H1 (cell line): ENCODE measurements around the gene FAM181B. TPM values are rescaled to one million over a fixed set of nuclear protein-coding genes. Genes with fewer than 3 reads are reported as not detected.

Source experiments
- CTCF ChIA-PET: fragments of 300-600 bp; sonication (Branson Sonifier 250); formaldehyde crosslinking; loops from one replicate; lab custom pipeline; 2021; ENCODE audit not compliant: partially characterized antibody; lab: Charles Lee
- POLR2A ChIA-PET: fragments of 300-600 bp; sonication (Branson Sonifier 250); formaldehyde crosslinking; loops from one replicate; lab custom pipeline; 2021; ENCODE audit warnings: inconsistent platforms; ENCODE audit not compliant: partially characterized antibody; lab: Charles Lee
- DNase-seq, 2 experiments: peaks; one replicate each; pipeline versions ENCODE4 v3.0.0 to v3.0.0-alpha.2; 2010 to 2022; ENCODE audit warnings: low spot score in 2 of 2, low read depth in 1 of 2, mixed read lengths in 1 of 2
- FAIRE-seq: peaks from 2 replicates; lab custom pipeline; 2011; peaks lifted over from hg19 to GRCh38; lab: Jason Lieb, UNC
- H2AFZ ChIP-seq: 2 replicates; pipeline ENCODE4 v1.8.1; 2012; ENCODE audit warnings: low read length, inconsistent platforms
- H2AK5ac ChIP-seq: 2 replicates; pipeline ENCODE4 v1.6.1; 2013; ENCODE audit warnings: low read depth, low read length
- H2BK120ac ChIP-seq: replicated peaks from 2 replicates; pipeline ENCODE3; 2013; ENCODE audit warnings: low read depth, low read length, inconsistent platforms
- H2BK12ac ChIP-seq: 2 replicates; pipeline ENCODE4 v1.6.1; 2013; ENCODE audit warnings: low read depth, low read length
- H2BK15ac ChIP-seq: 2 replicates; pipeline ENCODE4 v1.6.1; 2013; ENCODE audit warnings: low read length
- H2BK20ac ChIP-seq: 2 replicates; pipeline ENCODE4 v1.6.1; 2013; ENCODE audit warnings: low read length
- H2BK5ac ChIP-seq: 2 replicates; pipeline ENCODE4 v1.6.1; 2013; ENCODE audit warnings: low read depth, low read length
- H3K14ac ChIP-seq: 2 replicates; pipeline ENCODE4 v1.6.1; 2013; ENCODE audit warnings: inconsistent platforms; ENCODE audit not compliant: insufficient read length
- H3K18ac ChIP-seq: 2 replicates; pipeline ENCODE4 v1.6.1; 2013; ENCODE audit warnings: low read length; ENCODE audit errors: extremely low read depth
- H3K23ac ChIP-seq: 2 replicates; pipeline ENCODE4 v1.6.1; 2013; ENCODE audit warnings: inconsistent platforms; ENCODE audit not compliant: insufficient read length
- H3K23me2 ChIP-seq: 2 replicates; pipeline ENCODE4 v1.6.1; 2013; ENCODE audit warnings: low read depth, low read length
- H3K27ac ChIP-seq: 2 replicates; pipeline ENCODE4 v1.6.1; 2011; ENCODE audit warnings: low read depth, low read length, inconsistent platforms
- H3K27me3 ChIP-seq, 4 experiments: replicated peaks in 1 of 4; 1 replicate in 1 of 4; 2 replicates in 3 of 4; pipeline versions ENCODE4 v1.6.1 to v1.8.1; 2011 to 2013; ENCODE audit warnings: low read length in 3 of 4, mild to moderate bottlenecking in 3 of 4, inconsistent platforms in 2 of 4, mixed read lengths in 2 of 4, moderate library complexity in 1 of 4; ENCODE audit not compliant: control insufficient read depth in 3 of 4, insufficient read depth in 3 of 4; ENCODE audit errors: extremely low read depth in 1 of 4
- H3K36me3 ChIP-seq, 4 experiments: 2 replicates each; pipeline versions ENCODE4 v1.6.1 to v1.8.1; 2011 to 2013; ENCODE audit warnings: mild to moderate bottlenecking in 4 of 4, low read length in 3 of 4, moderate library complexity in 2 of 4, control low read depth in 1 of 4, inconsistent platforms in 1 of 4; ENCODE audit not compliant: insufficient read depth in 4 of 4, control insufficient read depth in 2 of 4
- H3K4ac ChIP-seq: replicated peaks from 2 replicates; pipeline ENCODE3; 2013; ENCODE audit warnings: low read length, low read depth, mixed read lengths, inconsistent platforms; ENCODE audit not compliant: insufficient read length
- H3K4me1 ChIP-seq, 4 experiments: replicated peaks in 1 of 4; 1 replicate in 1 of 4; 2 replicates in 3 of 4; pipeline versions ENCODE4 v1.6.1 to v1.8.1; 2011 to 2013; ENCODE audit warnings: low read length in 3 of 4, inconsistent platforms in 2 of 4, mixed read lengths in 1 of 4; ENCODE audit not compliant: insufficient read depth in 4 of 4, control insufficient read depth in 3 of 4
- H3K4me2 ChIP-seq, 2 experiments: 2 replicates each; pipeline versions ENCODE4 v1.6.1 to v1.8.1; 2011 to 2013; ENCODE audit warnings: low read depth in 2 of 2, low read length in 2 of 2, control low read depth in 1 of 2, inconsistent platforms in 1 of 2, mild to moderate bottlenecking in 1 of 2; ENCODE audit not compliant: insufficient read depth in 1 of 2
- H3K4me3 ChIP-seq, 4 experiments: fragments of 200-600, 300-600 bp in 1 of 4; sonication (generic), shearing (Covaris generic), sonication (Bioruptor Twin) in 1 of 4; 2 replicates each; pipeline versions ENCODE4 v1.5.1 to v1.8.1; 2011 to 2016; ENCODE audit warnings: low read length in 4 of 4, low read depth in 3 of 4, control low read depth in 2 of 4, inconsistent platforms in 2 of 4, mild to moderate bottlenecking in 2 of 4, mixed read lengths in 1 of 4, moderate library complexity in 1 of 4; ENCODE audit not compliant: insufficient read depth in 2 of 4; ENCODE audit errors: extremely low read depth in 1 of 4
- H3K56ac ChIP-seq: replicated peaks from 2 replicates; pipeline ENCODE3; 2013; ENCODE audit warnings: low read depth, mild to moderate bottlenecking, mixed read lengths, low read length, inconsistent platforms; ENCODE audit not compliant: insufficient read length
- H3K79me1 ChIP-seq: 2 replicates; pipeline ENCODE4 v1.6.1; 2013; ENCODE audit warnings: low read depth, low read length, control low read depth
- H3K79me2 ChIP-seq, 2 experiments: 2 replicates each; pipeline versions ENCODE4 v1.6.1 to v1.8.1; 2012 to 2013; ENCODE audit warnings: low read length in 2 of 2, mild to moderate bottlenecking in 2 of 2, inconsistent platforms in 1 of 2; ENCODE audit not compliant: insufficient read depth in 2 of 2, control insufficient read depth in 1 of 2
- H3K9ac ChIP-seq, 4 experiments: replicated peaks in 1 of 4; 1 replicate in 1 of 4; 2 replicates in 3 of 4; pipeline versions ENCODE4 v1.6.1 to v1.8.1; 2011 to 2013; ENCODE audit warnings: low read depth in 3 of 4, low read length in 3 of 4, control low read depth in 2 of 4, mild to moderate bottlenecking in 2 of 4, moderate library complexity in 2 of 4, inconsistent platforms in 1 of 4; ENCODE audit errors: extremely low read depth in 1 of 4
- H3K9me3 ChIP-seq, 2 experiments: 2 replicates each; pipeline versions ENCODE4 v1.6.1 to v1.8.1; 2012 to 2013; ENCODE audit warnings: mild to moderate bottlenecking in 2 of 2, moderate library complexity in 2 of 2, control low read depth in 1 of 2, inconsistent platforms in 1 of 2, low read depth in 1 of 2, low read length in 1 of 2, mixed read lengths in 1 of 2; ENCODE audit not compliant: insufficient read depth in 2 of 2
- H4K20me1 ChIP-seq, 2 experiments: replicated peaks in 1 of 2; 2 replicates each; pipeline versions ENCODE3 to v1.8.1; 2011 to 2013; ENCODE audit warnings: inconsistent platforms in 2 of 2, low read length in 2 of 2, mild to moderate bottlenecking in 1 of 2; ENCODE audit not compliant: insufficient read depth in 2 of 2, control insufficient read depth in 1 of 2
- H4K5ac ChIP-seq: 2 replicates; pipeline ENCODE4 v1.6.1; 2013; ENCODE audit warnings: low read length, low read depth, mixed read lengths, inconsistent platforms; ENCODE audit not compliant: insufficient read length
- H4K8ac ChIP-seq: 2 replicates; pipeline ENCODE4 v1.8.0; 2013; ENCODE audit warnings: mild to moderate bottlenecking, moderate library complexity, low read length, inconsistent platforms; ENCODE audit not compliant: insufficient read depth; ENCODE audit errors: extremely low read depth
- H4K91ac ChIP-seq: replicated peaks from 2 replicates; pipeline ENCODE3; 2013; ENCODE audit warnings: low read length, mixed read lengths, inconsistent platforms; ENCODE audit not compliant: insufficient read length
- CHD1 ChIP-seq: IDR thresholded peaks from 2 replicates; pipeline ENCODE4 v1.6.1; 2012; ENCODE audit warnings: low read depth, low read length, improper control_type of control experiment
- EZH2 ChIP-seq: fragments of 200-600 bp; sonication (generic); IDR thresholded peaks from 2 replicates; pipeline ENCODE4 v1.7.1; 2012; ENCODE audit warnings: low read depth, mild to moderate bottlenecking, moderate library complexity, low read length, inconsistent platforms; ENCODE audit not compliant: severe bottlenecking
- FOSL1 ChIP-seq: IDR thresholded peaks from 2 replicates; pipeline ENCODE4 v1.6.1; 2011; ENCODE audit warnings: mild to moderate bottlenecking, low read depth, low read length, moderate library complexity; ENCODE audit not compliant: insufficient read depth
- GTF2F1 ChIP-seq: IDR thresholded peaks from 2 replicates; pipeline ENCODE4 v1.6.1; 2012; ENCODE audit warnings: low read depth, low read length, improper control_type of control experiment, borderline replicate concordance
- HDAC6 ChIP-seq: IDR thresholded peaks from one replicate; pipeline ENCODE4 v1.7.1; 2012; ENCODE audit warnings: low read depth, mild to moderate bottlenecking, inconsistent platforms, low read length, moderate library complexity
- KDM4A ChIP-seq: IDR thresholded peaks from one replicate; pipeline ENCODE4 v1.7.1; 2012; ENCODE audit warnings: low read depth, mild to moderate bottlenecking, moderate library complexity, low read length, inconsistent platforms; ENCODE audit not compliant: severe bottlenecking
- NANOG ChIP-seq: IDR thresholded peaks from 2 replicates; pipeline ENCODE4 v1.6.1; 2011; ENCODE audit warnings: low read length, low read depth, mild to moderate bottlenecking, inconsistent platforms; ENCODE audit not compliant: insufficient read depth, poor library complexity, severe bottlenecking
- POLR2A ChIP-seq, 2 experiments: IDR thresholded peaks; 1 replicate in 1 of 2; 2 replicates in 1 of 2; pipeline ENCODE4 v1.6.1; 2011; ENCODE audit warnings: low read depth in 2 of 2, low read length in 2 of 2, mild to moderate bottlenecking in 2 of 2; ENCODE audit errors: control extremely low read depth in 1 of 2
- RFX5 ChIP-seq: IDR thresholded peaks from 2 replicates; pipeline ENCODE4 v1.6.1; 2011; ENCODE audit warnings: low read depth, low read length, improper control_type of control experiment, borderline replicate concordance
- SP1 ChIP-seq: IDR thresholded peaks from 2 replicates; pipeline ENCODE4 v1.6.1; 2011; ENCODE audit warnings: low read depth, low read length
- SP2 ChIP-seq: IDR thresholded peaks from 2 replicates; pipeline ENCODE4 v1.6.1; 2012; ENCODE audit warnings: mild to moderate bottlenecking, low read length, inconsistent platforms
- SP4 ChIP-seq: IDR thresholded peaks from 2 replicates; pipeline ENCODE4 v1.6.1; 2012; ENCODE audit warnings: low read length, inconsistent platforms
- TAF7 ChIP-seq: optimal IDR thresholded peaks from 2 replicates; pipeline ENCODE3; 2011; ENCODE audit warnings: low read depth, mild to moderate bottlenecking, inconsistent platforms, low read length, moderate library complexity, borderline replicate concordance
- polyA plus RNA-seq, 7 experiments: library from polyadenylated mRNA; depleted of rRNA in 3 of 7; stranded (reverse) in 5 of 7; unstranded in 2 of 7; fragments of >200 nt in 5 of 7; fragments of 200-250 nt in 2 of 7; gene quantifications; 1 replicate in 5 of 7; 2 replicates in 1 of 7; 4 replicates in 1 of 7; pipeline versions ENCODE4 v1.2.1 to v1.2.3, GENCODE V29; 2011 to 2013; ENCODE audit warnings: missing spikeins in 2 of 7, mixed read lengths in 2 of 7
- total RNA-seq: library from RNA; stranded (reverse); fragmentation: NEBNext Ultra II Directional; extraction: Animal tissue kit (Norgen Biotek cat#: 25700); gene quantifications from 2 replicates; pipeline ENCODE4 v1.2.1, GENCODE V29; 2021
- TF ChIP-seq, protein P1 (sequence below), 3 experiments: IDR thresholded peaks; 1 replicate in 2 of 3; 2 replicates in 1 of 3; pipeline versions ENCODE4 v1.5.1 to v1.6.1; 2011; ENCODE audit warnings: low read length in 3 of 3, mild to moderate bottlenecking in 3 of 3, inconsistent platforms in 2 of 3, low read depth in 1 of 3, moderate library complexity in 1 of 3; ENCODE audit not compliant: insufficient read depth in 1 of 3; ENCODE audit errors: control extremely low read depth in 1 of 3

FAM181B gene
- total and polyA plus RNA-seq, 2 of the 8 experiments (the other 6 are each of a cell fraction or from before 2014, with no cell fraction given) = 0.21 to 0.37 TPM

- POLR2A ChIA-PET = no interaction called here
- Histone ChIP-seq H3K79me1 (no peaks in the 10 kb centered on the region), H3K23ac (no peak overlapping the region), H3K9me3 (no peaks in the 10 kb centered on the region), H3K4me3 (no peak overlapping the region), H3K36me3 (no peaks in the 10 kb centered on the region), H2BK5ac (no peak overlapping the region), H3K27me3 (no peaks in the 10 kb centered on the region), H3K4me1 (peaks cover 0 to 8% (median 1%) of the 10 kb centered on the region in 4 experiments; a peak in 3 of 7 replicates), H4K20me1 (no peaks in the 10 kb centered on the region), H2BK15ac (no peak overlapping the region), H3K79me2 (no peaks in the 10 kb centered on the region), H3K9ac (no peak overlapping the region), H3K4ac (no peak overlapping the region), H2BK12ac (no peak overlapping the region), H4K8ac (no peak overlapping the region), H3K14ac (no peak overlapping the region), H2AFZ (no peak overlapping the region), H2BK20ac (no peak overlapping the region), H3K23me2 (no peaks in the 10 kb centered on the region), H3K56ac (no peak overlapping the region), H3K18ac (no peak overlapping the region), H3K27ac (no peak overlapping the region), H2AK5ac (no peak overlapping the region), H2BK120ac (no peak overlapping the region), H4K91ac (no peak overlapping the region), H3K4me2 (no peak overlapping the region), H4K5ac (no peak overlapping the region)
- CTCF ChIA-PET = interaction anchor here (2.2 kb wide), 1 partner anchor 23 kb away, joined by 10 read pairs; no protein-coding TSS in a partner anchor
- FAIRE-seq (no peak), DNase-seq (no peak)
- no peak for TF ChIP-seq HDAC6
- no peak for TF ChIP-seq FOSL1
- no peak for TF ChIP-seq SP2
- TF ChIP-seq KDM4A = no peak
- TF ChIP-seq RFX5 = no peak
- TF ChIP-seq, protein P1, sequence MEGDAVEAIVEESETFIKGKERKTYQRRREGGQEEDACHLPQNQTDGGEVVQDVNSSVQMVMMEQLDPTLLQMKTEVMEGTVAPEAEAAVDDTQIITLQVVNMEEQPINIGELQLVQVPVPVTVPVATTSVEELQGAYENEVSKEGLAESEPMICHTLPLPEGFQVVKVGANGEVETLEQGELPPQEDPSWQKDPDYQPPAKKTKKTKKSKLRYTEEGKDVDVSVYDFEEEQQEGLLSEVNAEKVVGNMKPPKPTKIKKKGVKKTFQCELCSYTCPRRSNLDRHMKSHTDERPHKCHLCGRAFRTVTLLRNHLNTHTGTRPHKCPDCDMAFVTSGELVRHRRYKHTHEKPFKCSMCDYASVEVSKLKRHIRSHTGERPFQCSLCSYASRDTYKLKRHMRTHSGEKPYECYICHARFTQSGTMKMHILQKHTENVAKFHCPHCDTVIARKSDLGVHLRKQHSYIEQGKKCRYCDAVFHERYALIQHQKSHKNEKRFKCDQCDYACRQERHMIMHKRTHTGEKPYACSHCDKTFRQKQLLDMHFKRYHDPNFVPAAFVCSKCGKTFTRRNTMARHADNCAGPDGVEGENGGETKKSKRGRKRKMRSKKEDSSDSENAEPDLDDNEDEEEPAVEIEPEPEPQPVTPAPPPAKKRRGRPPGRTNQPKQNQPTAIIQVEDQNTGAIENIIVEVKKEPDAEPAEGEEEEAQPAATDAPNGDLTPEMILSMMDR (IDR thresholded peaks at IDR 0.05; ENCODE audit: control extremely low read depth in 1 of 3, insufficient read depth in 1 of 3, low read depth in 1 of 3, low read length in 3 of 3) = no peak
- TF ChIP-seq CHD1 = no peak
- no peak for TF ChIP-seq NANOG
- TF ChIP-seq SP1 = no peak
- no peak for TF ChIP-seq GTF2F1
- no peak for TF ChIP-seq EZH2
- no peak for TF ChIP-seq POLR2A (IDR thresholded peaks at IDR 0.05; ENCODE audit: control extremely low read depth in 1 of 2, low read depth in 2 of 2, low read length in 2 of 2)
- no peak for TF ChIP-seq SP4
- TF ChIP-seq TAF7 = no peak
Observed at GRCh38 chr11:82752801-82753200, 19.1 kb upstream of the FAM181B start.
